Measurements from ENCODE around the gene ADGRE2. TPM values are rescaled to one million over a fixed set of nuclear protein-coding genes. Genes with fewer than 3 reads are reported as not detected.
"Not testable (repeated sequence)": the region's sequence is repeated elsewhere in the genome, so short reads cannot be mapped to it uniquely, and the experiment has no call there.

The ADGRE2 gene
- total RNA-seq (2012; rRNA removed) = 1.3 and 1.5 TPM in 2 replicates

DNA sequence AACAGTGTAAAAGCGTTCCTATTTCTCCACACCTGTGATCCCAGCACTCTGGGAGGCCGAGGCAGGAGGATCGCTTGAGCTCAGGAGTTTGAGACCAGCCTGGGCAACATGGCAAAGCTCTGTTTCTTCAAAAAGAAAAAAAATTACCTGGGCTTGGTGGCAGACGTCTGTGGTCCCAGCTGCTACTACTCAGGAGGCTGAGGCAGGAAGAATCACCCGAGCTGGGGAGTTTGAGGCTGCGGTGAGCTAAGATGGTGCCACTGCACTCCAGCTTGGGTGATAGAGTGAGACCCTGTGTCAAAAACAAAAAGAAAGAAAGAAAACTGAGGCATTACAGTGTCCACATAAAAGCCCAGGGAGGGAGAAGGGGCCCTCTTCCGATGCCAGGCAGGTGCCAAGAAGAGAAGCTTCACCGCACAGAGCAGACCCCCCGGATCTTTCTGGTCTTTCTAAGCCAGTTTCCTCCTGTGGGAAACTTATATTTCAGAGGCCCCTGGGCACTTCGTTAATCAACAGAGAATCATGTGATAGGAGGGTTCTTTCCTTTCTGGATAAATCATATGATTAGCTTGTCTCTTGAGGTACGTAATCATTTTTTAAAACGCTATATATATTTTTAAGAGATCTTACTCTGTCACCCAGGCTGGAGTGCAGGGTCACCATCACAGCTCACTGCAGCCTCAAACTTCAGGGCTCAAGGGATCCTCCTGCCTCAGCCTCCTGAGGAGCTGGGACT, at the start of gene ADGRE2:
Gene ADGRE2, minus strand, starts transcription at position 451 of the 736 bp plus-strand sequence. CDS start 1,804 bp downstream, outside the sequence.
- H3K4me2 ChIP-seq (ENCODE audit: low read length); H3K27me3 ChIP-seq (ENCODE audit: control insufficient read depth, insufficient read depth, low read length); H3K4me3 ChIP-seq (ENCODE audit: low read length); H3K9me3 ChIP-seq (replicated peaks; ENCODE audit: low read length); H3K9ac ChIP-seq (ENCODE audit: low read depth, low read length); H3K4me1 ChIP-seq (ENCODE audit: control insufficient read depth, insufficient read depth, low read length); H3K36me3 ChIP-seq (ENCODE audit: insufficient read depth, low read length): not testable (repeated sequence)

DNA sequence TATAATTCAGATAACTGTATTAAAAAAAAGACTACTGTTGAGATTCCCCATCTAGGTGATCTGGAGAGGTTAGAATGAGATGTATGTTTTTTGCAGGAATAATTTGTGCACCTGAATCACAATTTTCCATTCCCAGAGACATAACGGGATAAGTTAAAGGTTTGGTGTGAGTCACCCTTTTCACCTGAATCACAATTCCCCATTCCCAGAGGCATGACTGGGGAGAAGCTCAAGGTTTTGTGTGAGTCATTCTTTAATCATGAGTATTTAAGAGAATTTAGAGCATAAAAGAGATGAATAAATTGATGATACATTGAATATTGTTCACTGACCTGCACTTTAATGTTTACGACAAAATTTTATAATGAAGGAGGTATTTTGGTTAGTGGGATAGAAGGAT, 47.6 kb upstream of the ADGRE2 start:
- no peak overlapping the region for H3K4me3 ChIP-seq (ENCODE audit: low read length)

DNA sequence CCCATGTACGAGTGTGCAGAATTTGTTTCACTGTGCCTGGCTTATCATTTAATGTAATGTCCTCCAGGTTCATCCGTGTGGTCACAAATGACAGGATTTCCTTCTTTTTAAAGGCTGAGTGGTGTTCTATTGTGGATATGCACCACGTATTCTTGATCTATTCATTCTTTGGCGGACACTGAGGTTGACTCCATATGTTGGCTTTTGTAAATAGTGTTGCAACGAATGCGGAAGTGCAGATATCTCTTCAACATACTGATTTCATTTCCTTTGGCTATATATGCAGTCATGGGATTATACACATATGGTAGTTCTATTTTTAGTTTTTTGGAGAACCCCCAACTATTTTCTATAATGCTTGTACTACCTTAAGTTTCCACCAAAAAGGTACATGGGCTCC, 43.6 kb upstream of the ADGRE2 start:
- Histone ChIP-seq H3K4me2 (ENCODE audit: low read length) (no peak overlapping the region), H3K4me1 (ENCODE audit: control insufficient read depth, insufficient read depth, low read length) (no peaks in the 10 kb centered on the region), H3K9ac (ENCODE audit: low read depth, low read length) (no peak overlapping the region), H3K9me3 (replicated peaks; ENCODE audit: low read length) (no peaks in the 10 kb centered on the region), H3K4me3 (ENCODE audit: low read length) (no peak overlapping the region), H3K36me3 (ENCODE audit: insufficient read depth, low read length) (no peaks in the 10 kb centered on the region), H3K27me3 (ENCODE audit: control insufficient read depth, insufficient read depth, low read length) (no peaks in the 10 kb centered on the region)

More for the DNA sequence above, 47.6 kb upstream of the ADGRE2 start:
- Histone ChIP-seq H3K9me3 (replicated peaks; ENCODE audit: low read length) (no peaks in the 10 kb centered on the region), H3K36me3 (ENCODE audit: insufficient read depth, low read length) (no peaks in the 10 kb centered on the region), H3K9ac (ENCODE audit: low read depth, low read length) (no peak overlapping the region), H3K27me3 (ENCODE audit: control insufficient read depth, insufficient read depth, low read length) (no peaks in the 10 kb centered on the region), H3K4me1 (ENCODE audit: control insufficient read depth, insufficient read depth, low read length) (no peaks in the 10 kb centered on the region), H3K4me2 (ENCODE audit: low read length) (no peak overlapping the region)

DNA sequence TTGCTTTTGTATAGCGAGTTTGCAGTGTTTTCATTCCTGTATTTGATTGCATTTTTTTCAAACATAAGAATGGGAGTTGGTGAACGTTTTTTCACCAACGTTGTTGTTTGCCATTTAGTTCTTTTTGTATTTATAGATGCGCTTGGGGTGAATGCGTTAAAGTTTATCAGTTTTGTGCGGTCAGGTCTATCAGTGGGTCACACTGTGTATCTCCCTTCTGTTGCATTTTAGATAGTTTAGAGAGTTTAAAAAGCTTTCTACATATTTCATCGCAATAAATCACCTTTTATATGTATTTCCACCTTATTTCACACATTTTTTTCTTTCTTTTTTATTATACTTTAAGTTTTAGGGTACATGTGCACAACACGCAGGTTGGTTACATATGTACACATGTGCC, 40.2 kb upstream of the ADGRE2 start:
- Histone ChIP-seq H3K36me3 (ENCODE audit: insufficient read depth, low read length) (no peaks in the 10 kb centered on the region), H3K4me2 (ENCODE audit: low read length) (no peak overlapping the region), H3K9me3 (replicated peaks; ENCODE audit: low read length) (no peaks in the 10 kb centered on the region)

DNA sequence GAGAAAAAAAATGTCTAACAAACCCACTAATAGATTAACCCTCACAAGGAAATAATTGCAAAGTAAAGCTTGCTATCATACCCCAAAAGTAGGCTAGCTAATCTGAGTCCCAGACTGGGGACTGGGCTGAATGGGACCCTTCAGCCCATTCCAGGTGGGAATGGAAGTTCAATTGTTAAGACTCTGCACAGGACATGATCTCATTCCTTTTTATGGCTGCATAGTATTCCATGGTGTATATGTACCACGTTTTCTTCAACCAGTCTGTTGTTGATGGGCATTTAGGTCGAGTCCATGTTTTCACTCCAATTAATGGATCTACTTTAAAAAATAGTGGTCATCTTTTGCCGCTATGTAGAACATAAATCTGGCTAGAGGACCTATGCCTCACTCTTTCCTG, 38.7 kb upstream of the ADGRE2 start:
- no peaks in the 10 kb centered on the region for H3K4me1 ChIP-seq (ENCODE audit: control insufficient read depth, insufficient read depth, low read length)
- no peaks in the 10 kb centered on the region for H3K27me3 ChIP-seq (ENCODE audit: control insufficient read depth, insufficient read depth, low read length)
- no peaks in the 10 kb centered on the region for H3K9me3 ChIP-seq (replicated peaks; ENCODE audit: low read length)
- H3K4me3 ChIP-seq (ENCODE audit: low read length) = no peak overlapping the region
- no peak overlapping the region for H3K4me2 ChIP-seq (ENCODE audit: low read length)
- H3K36me3 ChIP-seq (ENCODE audit: insufficient read depth, low read length) = no peaks in the 10 kb centered on the region
- no peak overlapping the region for H3K9ac ChIP-seq (ENCODE audit: low read depth, low read length)

More for the DNA sequence above, 40.2 kb upstream of the ADGRE2 start:
- Histone ChIP-seq H3K4me1 (ENCODE audit: control insufficient read depth, insufficient read depth, low read length) (no peaks in the 10 kb centered on the region), H3K4me3 (ENCODE audit: low read length) (no peak overlapping the region), H3K27me3 (ENCODE audit: control insufficient read depth, insufficient read depth, low read length) (no peaks in the 10 kb centered on the region), H3K9ac (ENCODE audit: low read depth, low read length) (no peak overlapping the region)

DNA sequence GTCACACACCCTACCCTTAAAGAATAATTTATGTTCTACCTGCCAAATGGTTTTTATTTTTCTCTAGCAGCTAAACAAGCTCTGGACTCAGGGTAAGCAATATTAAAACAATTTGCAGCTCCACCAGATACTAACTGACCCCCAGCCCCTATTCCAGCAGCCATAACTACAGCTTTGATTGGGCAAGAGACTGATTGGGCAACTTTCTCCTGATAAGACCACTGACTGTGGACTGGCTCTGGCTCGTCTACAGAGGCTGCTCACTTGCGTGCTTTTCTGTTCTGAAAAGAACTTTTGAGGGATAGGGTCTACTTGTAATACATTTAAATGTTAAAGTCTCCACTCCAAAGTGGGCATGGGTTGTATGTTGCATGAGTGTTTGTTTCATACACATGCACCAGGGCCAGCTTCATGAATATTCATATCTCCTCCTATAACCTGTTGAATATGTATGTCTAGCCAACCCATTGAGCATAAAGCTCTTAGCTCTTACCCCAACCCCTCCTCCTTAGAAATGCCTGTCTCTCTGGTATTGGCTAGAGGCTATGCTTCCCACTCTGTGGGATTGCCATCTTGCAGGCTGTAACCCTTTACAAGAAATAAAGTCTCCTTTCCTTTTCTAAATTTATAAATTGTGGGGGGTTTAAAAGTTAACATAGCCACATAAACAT, 36.8 kb upstream of the ADGRE2 start:
- no peaks in the 10 kb centered on the region for H3K9me3 ChIP-seq (replicated peaks; ENCODE audit: low read length)
- H3K4me2 ChIP-seq (ENCODE audit: low read length) = no peak overlapping the region
- no peaks in the 10 kb centered on the region for H3K36me3 ChIP-seq (ENCODE audit: insufficient read depth, low read length)
- H3K9ac ChIP-seq (ENCODE audit: low read depth, low read length) = no peak overlapping the region
- H3K27me3 ChIP-seq (ENCODE audit: control insufficient read depth, insufficient read depth, low read length) = no peaks in the 10 kb centered on the region
- no peak overlapping the region for H3K4me3 ChIP-seq (ENCODE audit: low read length)
- H3K4me1 ChIP-seq (ENCODE audit: control insufficient read depth, insufficient read depth, low read length) = no peaks in the 10 kb centered on the region

DNA sequence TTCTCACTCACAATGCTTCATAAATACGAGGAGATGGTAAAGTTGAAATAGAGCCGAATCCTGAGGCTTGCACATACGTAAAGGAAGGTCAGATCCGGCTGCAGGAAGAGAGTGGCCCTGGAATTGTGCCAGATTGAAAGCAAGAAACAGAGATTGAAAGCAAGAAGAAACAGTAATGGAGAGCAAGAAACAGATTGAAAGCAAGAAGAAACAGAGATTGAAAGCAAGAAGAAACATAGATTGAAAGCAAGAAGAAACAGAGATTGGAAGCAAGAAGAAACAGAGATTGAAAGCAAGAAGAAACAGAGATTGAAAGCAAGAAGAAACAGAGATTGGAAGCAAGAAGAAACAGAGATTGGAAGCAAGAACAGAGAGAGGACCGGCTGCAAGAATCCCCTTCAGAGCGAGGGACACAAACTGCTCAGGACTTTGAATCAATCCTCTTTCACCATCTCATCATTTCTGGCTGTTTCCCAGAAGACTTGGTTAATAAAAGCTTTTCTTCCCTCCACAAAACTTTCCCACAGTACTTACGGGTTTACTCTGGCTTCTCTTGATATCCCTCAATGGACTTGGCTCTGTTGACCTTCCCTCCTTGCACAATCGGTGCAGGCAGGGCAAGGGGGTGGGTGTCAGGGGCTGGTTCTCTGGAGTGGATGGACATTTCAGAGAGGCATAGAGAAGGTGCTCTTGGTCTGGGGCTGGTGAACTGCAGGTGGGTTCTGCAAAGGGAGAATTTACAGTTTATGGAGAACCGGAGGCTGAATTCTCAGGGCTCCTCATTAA, 31.1 kb upstream of the ADGRE2 start:
- H3K36me3 ChIP-seq (ENCODE audit: insufficient read depth, low read length) = no peaks in the 10 kb centered on the region
- H3K4me3 ChIP-seq (ENCODE audit: low read length) = no peak overlapping the region
- no peaks in the 10 kb centered on the region for H3K9me3 ChIP-seq (replicated peaks; ENCODE audit: low read length)
- no peaks in the 10 kb centered on the region for H3K27me3 ChIP-seq (ENCODE audit: control insufficient read depth, insufficient read depth, low read length)
- no peak overlapping the region for H3K9ac ChIP-seq (ENCODE audit: low read depth, low read length)
- H3K4me2 ChIP-seq (ENCODE audit: low read length) = no peak overlapping the region
- no peaks in the 10 kb centered on the region for H3K4me1 ChIP-seq (ENCODE audit: control insufficient read depth, insufficient read depth, low read length)

DNA sequence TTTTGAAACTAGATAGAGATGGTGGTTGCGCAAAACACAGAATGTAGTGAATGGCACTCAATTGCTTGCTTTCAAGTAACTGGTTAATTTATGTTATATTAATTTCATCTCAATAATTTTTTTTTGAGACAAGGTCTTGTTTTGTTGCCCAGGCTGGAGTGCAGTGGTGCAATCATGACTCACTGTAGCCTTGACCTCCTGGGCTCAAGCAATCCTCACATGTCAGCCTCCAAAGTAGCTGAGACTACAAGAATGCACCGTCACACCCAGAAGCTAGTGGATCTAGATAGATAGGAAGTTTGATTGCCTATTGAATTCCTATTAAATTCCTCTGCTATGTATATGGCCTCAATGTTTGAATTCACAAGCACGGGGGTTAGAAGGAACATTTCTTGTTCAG, 26.4 kb upstream of the ADGRE2 start:
- H3K4me3 ChIP-seq (ENCODE audit: low read length) = no peak overlapping the region
- H3K9me3 ChIP-seq (replicated peaks; ENCODE audit: low read length) = no peaks in the 10 kb centered on the region
- H3K4me1 ChIP-seq (ENCODE audit: control insufficient read depth, insufficient read depth, low read length) = no peaks in the 10 kb centered on the region
- H3K9ac ChIP-seq (ENCODE audit: low read depth, low read length) = no peak overlapping the region
- no peak overlapping the region for H3K4me2 ChIP-seq (ENCODE audit: low read length)
- H3K27me3 ChIP-seq (ENCODE audit: control insufficient read depth, insufficient read depth, low read length) = peaks cover 2% of the 10 kb centered on the region
- no peaks in the 10 kb centered on the region for H3K36me3 ChIP-seq (ENCODE audit: insufficient read depth, low read length)

DNA sequence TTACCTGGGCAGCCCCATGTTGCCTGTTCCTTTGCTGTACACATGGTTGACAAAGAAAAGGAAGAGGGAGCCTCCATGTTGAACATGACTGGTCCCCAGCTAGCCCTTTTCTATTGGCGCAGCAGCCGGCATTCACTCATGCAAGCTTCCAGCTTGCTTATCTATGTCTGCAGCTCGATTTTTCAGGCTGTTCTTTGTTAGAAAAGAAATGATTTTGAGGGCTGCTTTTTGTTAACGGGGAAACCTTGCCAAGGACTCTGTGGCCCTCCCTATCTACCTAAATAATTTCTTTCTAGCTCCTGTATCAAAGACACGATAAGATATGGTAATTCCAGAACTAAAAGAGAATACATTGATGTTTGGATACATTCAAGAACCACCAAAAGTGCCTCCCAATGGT, 20.4 kb upstream of the ADGRE2 start:
- Histone ChIP-seq H3K27me3 (ENCODE audit: control insufficient read depth, insufficient read depth, low read length) (peaks cover 2% of the 10 kb centered on the region), H3K36me3 (ENCODE audit: insufficient read depth, low read length) (no peaks in the 10 kb centered on the region), H3K4me2 (ENCODE audit: low read length) (no peak overlapping the region), H3K9ac (ENCODE audit: low read depth, low read length) (no peak overlapping the region), H3K9me3 (replicated peaks; ENCODE audit: low read length) (no peaks in the 10 kb centered on the region), H3K4me3 (ENCODE audit: low read length) (no peak overlapping the region), H3K4me1 (ENCODE audit: control insufficient read depth, insufficient read depth, low read length) (no peaks in the 10 kb centered on the region)

DNA sequence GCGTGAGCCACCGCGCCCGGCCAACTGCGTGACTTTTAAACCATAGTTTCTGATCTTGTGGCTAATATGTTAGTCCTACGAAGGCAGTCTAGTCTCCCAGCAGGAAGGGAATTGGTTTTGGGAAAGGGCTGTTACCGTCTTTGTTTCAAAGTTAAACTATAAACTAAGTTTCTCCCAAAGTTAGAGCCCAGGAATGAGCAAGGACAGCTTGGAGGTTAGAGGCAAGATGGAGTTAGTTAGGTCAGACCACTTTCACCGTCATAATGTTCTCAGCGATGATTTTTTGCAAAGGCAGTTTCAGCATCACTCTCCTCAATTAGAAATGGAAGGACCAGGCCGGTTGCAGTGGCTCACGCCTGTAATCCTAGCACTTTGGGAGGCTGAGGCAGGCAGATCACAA, 17.7 kb upstream of the ADGRE2 start:
- Histone ChIP-seq H3K4me3 (ENCODE audit: low read length) (no peak overlapping the region), H3K27me3 (ENCODE audit: control insufficient read depth, insufficient read depth, low read length) (peaks cover 2% of the 10 kb centered on the region), H3K9ac (ENCODE audit: low read depth, low read length) (no peak overlapping the region), H3K36me3 (ENCODE audit: insufficient read depth, low read length) (no peaks in the 10 kb centered on the region), H3K9me3 (replicated peaks; ENCODE audit: low read length) (no peaks in the 10 kb centered on the region), H3K4me2 (ENCODE audit: low read length) (no peak overlapping the region), H3K4me1 (ENCODE audit: control insufficient read depth, insufficient read depth, low read length) (no peaks in the 10 kb centered on the region)

DNA sequence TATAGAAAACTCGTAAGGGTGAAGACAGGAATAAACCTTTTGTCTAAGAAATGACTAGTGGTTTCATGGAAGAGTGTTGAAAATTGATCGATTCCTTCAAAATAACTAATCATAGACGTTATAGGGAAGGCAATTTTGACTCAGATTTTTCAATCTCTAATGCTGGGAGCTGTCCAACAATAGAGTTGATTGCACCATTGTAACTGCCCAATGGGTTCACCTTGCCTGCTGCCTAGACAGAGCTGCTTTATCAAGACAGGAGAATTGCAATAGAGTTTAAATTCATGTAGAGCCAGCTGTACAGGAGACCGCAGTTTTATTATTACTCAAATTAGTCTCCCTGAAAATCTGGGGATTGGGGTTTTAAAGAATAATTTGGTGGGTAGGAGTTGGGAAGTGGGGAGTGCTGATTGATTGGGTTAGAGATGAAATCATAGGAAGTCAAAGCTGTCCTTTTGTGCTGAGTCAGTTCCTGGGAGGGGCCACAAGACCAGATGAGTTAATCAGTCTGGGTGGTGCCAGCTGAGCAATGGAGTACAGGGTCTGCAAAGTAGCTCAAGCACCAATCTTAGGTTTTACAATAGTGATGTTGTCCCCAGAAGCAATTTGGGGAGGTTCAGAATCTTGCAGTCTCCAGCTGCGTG, 16.8 kb upstream of the ADGRE2 start:
- no peak overlapping the region for H3K9ac ChIP-seq (ENCODE audit: low read depth, low read length)
- H3K4me2 ChIP-seq (ENCODE audit: low read length) = no peak overlapping the region
- H3K27me3 ChIP-seq (ENCODE audit: control insufficient read depth, insufficient read depth, low read length) = no peaks in the 10 kb centered on the region
- H3K4me1 ChIP-seq (ENCODE audit: control insufficient read depth, insufficient read depth, low read length) = no peaks in the 10 kb centered on the region
- H3K36me3 ChIP-seq (ENCODE audit: insufficient read depth, low read length) = no peaks in the 10 kb centered on the region
- H3K4me3 ChIP-seq (ENCODE audit: low read length) = no peak overlapping the region
- H3K9me3 ChIP-seq (replicated peaks; ENCODE audit: low read length) = no peaks in the 10 kb centered on the region
